WTC11 (cell line): ENCODE data around the gene CFAP53.
"Not testable (repeated sequence)": the region's sequence is repeated elsewhere in the genome, so short reads cannot be mapped to it uniquely, and the experiment has no call there.

Experiments
- JUN ChIP-seq: sonication (generic); formaldehyde crosslinking; IDR thresholded peaks from 2 replicates; pipeline ENCODE4 v1.8.0; 2023; ENCODE audit warnings: mild to moderate bottlenecking, missing genetic modification reagents
- TF ChIP-seq, protein P1 (sequence below): fragments of 200-600 bp; IDR thresholded peaks from 2 replicates; pipeline ENCODE4 v1.8.0; 2022; ENCODE audit warnings: antibody characterized with exemption

DNA sequence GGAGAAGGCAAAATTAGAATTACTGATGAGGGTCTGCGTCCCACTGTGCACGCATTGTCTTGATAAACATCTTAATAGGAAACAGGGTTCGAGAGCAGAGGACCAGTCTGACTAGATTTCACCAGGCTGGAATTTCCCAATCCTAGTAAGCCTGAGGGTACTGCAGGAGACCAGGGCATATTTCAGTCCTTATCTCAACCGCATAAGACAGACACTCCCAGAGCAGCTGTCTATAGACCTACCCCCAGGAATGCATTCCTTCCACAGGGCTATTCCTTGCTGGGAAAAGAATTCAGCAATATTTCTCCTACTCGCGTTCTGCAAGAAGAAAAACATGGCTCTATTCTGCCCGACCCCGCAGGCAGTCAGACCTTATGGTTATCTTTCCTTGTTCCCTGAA is 24.5 kb downstream of the CFAP53 start:
- TF ChIP-seq, protein P1, sequence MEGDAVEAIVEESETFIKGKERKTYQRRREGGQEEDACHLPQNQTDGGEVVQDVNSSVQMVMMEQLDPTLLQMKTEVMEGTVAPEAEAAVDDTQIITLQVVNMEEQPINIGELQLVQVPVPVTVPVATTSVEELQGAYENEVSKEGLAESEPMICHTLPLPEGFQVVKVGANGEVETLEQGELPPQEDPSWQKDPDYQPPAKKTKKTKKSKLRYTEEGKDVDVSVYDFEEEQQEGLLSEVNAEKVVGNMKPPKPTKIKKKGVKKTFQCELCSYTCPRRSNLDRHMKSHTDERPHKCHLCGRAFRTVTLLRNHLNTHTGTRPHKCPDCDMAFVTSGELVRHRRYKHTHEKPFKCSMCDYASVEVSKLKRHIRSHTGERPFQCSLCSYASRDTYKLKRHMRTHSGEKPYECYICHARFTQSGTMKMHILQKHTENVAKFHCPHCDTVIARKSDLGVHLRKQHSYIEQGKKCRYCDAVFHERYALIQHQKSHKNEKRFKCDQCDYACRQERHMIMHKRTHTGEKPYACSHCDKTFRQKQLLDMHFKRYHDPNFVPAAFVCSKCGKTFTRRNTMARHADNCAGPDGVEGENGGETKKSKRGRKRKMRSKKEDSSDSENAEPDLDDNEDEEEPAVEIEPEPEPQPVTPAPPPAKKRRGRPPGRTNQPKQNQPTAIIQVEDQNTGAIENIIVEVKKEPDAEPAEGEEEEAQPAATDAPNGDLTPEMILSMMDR: not testable (repeated sequence)
- TF ChIP-seq JUN: not testable (repeated sequence)
